GM12891 (cell line): Measurements from ENCODE around the gene TMOD1.

Experiments used
- DNase-seq: peaks from one replicate; pipeline ENCODE4 v3.0.0; 2011; ENCODE audit warnings: low spot score; ENCODE audit not compliant: insufficient read length
- FAIRE-seq: peaks from 2 replicates; lab custom pipeline; 2011; peaks lifted over from hg19 to GRCh38; lab: Jason Lieb, UNC
- PAX5 ChIP-seq: IDR thresholded peaks from 2 replicates; pipeline ENCODE4 v1.6.1; 2011; ENCODE audit warnings: low read length, moderate library complexity, mild to moderate bottlenecking; ENCODE audit not compliant: insufficient read depth, severe bottlenecking
- POLR2A ChIP-seq: IDR thresholded peaks from 2 replicates; pipeline ENCODE4 v1.6.1; 2011; ENCODE audit warnings: low read depth, low read length, control low read depth
- POLR2AphosphoS5 ChIP-seq: IDR thresholded peaks from 2 replicates; pipeline ENCODE4 v1.6.1; 2011; ENCODE audit warnings: low read depth, low read length, control low read depth
- POU2F2 ChIP-seq: IDR thresholded peaks from 2 replicates; pipeline ENCODE4 v1.6.1; 2011; ENCODE audit warnings: low read depth, mild to moderate bottlenecking, control low read depth, low read length, moderate library complexity
- SPI1 ChIP-seq: IDR thresholded peaks from 2 replicates; pipeline ENCODE4 v1.6.1; 2011; ENCODE audit warnings: low read depth, low read length, control low read depth
- TAF1 ChIP-seq: IDR thresholded peaks from 2 replicates; pipeline ENCODE4 v1.6.1; 2011; ENCODE audit warnings: low read depth, low read length, control low read depth

TMOD1 gene

GRCh38 chr9:97500263-97500662 lies 1.2 kb upstream of the TMOD1 start:
- TF ChIP-seq PAX5, result no peak
- no peak for TF ChIP-seq SPI1
- TF ChIP-seq POLR2A, result no peak
- TF ChIP-seq POU2F2, result no peak
- no peak for TF ChIP-seq TAF1
- no peak for TF ChIP-seq POLR2AphosphoS5
- DNase-seq (no peak), FAIRE-seq (no peak)

GRCh38 chr9:97500765-97501176 lies 695 bp upstream of the TMOD1 start:
- no peak for TF ChIP-seq POU2F2
- TF ChIP-seq SPI1, result no peak
- no peak for TF ChIP-seq POLR2A
- TF ChIP-seq TAF1, result no peak
- TF ChIP-seq POLR2AphosphoS5, result no peak
- TF ChIP-seq PAX5, result no peak
- FAIRE-seq, result no peak

GRCh38 chr9:97501972-97502221 lies 431 bp downstream of the TMOD1 start:
- FAIRE-seq (no peak), DNase-seq (peak; percentile 37)
- no peak for TF ChIP-seq SPI1
- TF ChIP-seq TAF1, result no peak
- TF ChIP-seq PAX5, result no peak
- no peak for TF ChIP-seq POU2F2
- no peak for TF ChIP-seq POLR2A
- TF ChIP-seq POLR2AphosphoS5, result no peak

More at GRCh38 chr9:97500765-97501176, 695 bp upstream of the TMOD1 start:
- DNase-seq, result no peak

GRCh38 chr9:97502222-97502983 lies 937 bp downstream of the TMOD1 start:
- TF ChIP-seq PAX5 (no peak), TAF1 (no peak), POU2F2 (no peak), POLR2AphosphoS5 (no peak; the same call in 1 of the 2 replicates), POLR2A (no peak), SPI1 (no peak)
- DNase-seq (peak; percentile 37), FAIRE-seq (peak; percentile 83)

GRCh38 chr9:97502984-97503861 lies 1.8 kb downstream of the TMOD1 start:
- DNase-seq (no peak), FAIRE-seq (no peak)
- TF ChIP-seq POLR2A (no peak), SPI1 (no peak)

- TF ChIP-seq POLR2A, result no peak
- TF ChIP-seq POU2F2, result no peak
- TF ChIP-seq POLR2AphosphoS5, result no peak
- no peak for TF ChIP-seq PAX5
- no peak for TF ChIP-seq TAF1
- no peak for TF ChIP-seq SPI1
- DNase-seq (no peak), FAIRE-seq (no peak)
Observed at GRCh38 chr9:97503862-97504210, 2.4 kb downstream of the TMOD1 start.

- FAIRE-seq, result no peak
- TF ChIP-seq POLR2A (no peak), PAX5 (no peak), TAF1 (no peak), POLR2AphosphoS5 (no peak), SPI1 (no peak), POU2F2 (no peak)
- DNase-seq, result no peak
Observed at GRCh38 chr9:97504381-97505216, 3.1 kb downstream of the TMOD1 start.

GRCh38 chr9:97505845-97506244 lies 4.4 kb downstream of the TMOD1 start:
- no peak for FAIRE-seq
- TF ChIP-seq TAF1 (no peak), SPI1 (no peak)
- no peak for DNase-seq

GRCh38 chr9:97506306-97506705 lies 4.8 kb downstream of the TMOD1 start:
- no peak for TF ChIP-seq SPI1
- TF ChIP-seq POLR2AphosphoS5, result no peak
- no peak for TF ChIP-seq POLR2A
- no peak for TF ChIP-seq TAF1
- no peak for TF ChIP-seq PAX5
- TF ChIP-seq POU2F2, result no peak
- no peak for DNase-seq
- FAIRE-seq, result no peak
